Testis (tissue), 3 donors: ENCODE results near the gene CDYL2. TPM values are rescaled to one million over a fixed set of nuclear protein-coding genes. Genes with fewer than 3 reads are reported as not detected.

Source experiments
- DNase-seq: peaks from one replicate; pipeline ENCODE4 v3.0.0-alpha.2; 2019
- H3K27ac ChIP-seq, 2 donors: fragments of 200-600 bp; sonication (generic); one replicate each; pipeline ENCODE4 v1.5.1; 2019
- H3K27me3 ChIP-seq: fragments of 200-600 bp; sonication (generic); one replicate; pipeline ENCODE4 v1.5.1; 2019
- H3K36me3 ChIP-seq: fragments of 200-600 bp; sonication (generic); one replicate; pipeline ENCODE4 v1.5.1; 2017; ENCODE audit warnings: low read depth; ENCODE audit errors: missing control alignments
- H3K4me1 ChIP-seq: fragments of 200-600 bp; sonication (generic); one replicate; pipeline ENCODE4 v1.5.1; 2019
- H3K4me3 ChIP-seq, 2 donors: fragments of 200-600 bp; sonication (generic); one replicate each; pipeline ENCODE4 v1.5.1; 2017 to 2019
- H3K9me3 ChIP-seq: fragments of 200-600 bp; sonication (generic); one replicate; pipeline ENCODE4 v1.5.1; 2017
- CTCF ChIP-seq, 3 experiments: fragments of 450-650 bp in 2 of 3; fragments of 200-600 bp in 1 of 3; sonication (generic) in 1 of 3; IDR thresholded peaks; one replicate each; pipeline ENCODE4 v1.5.1; 2016 to 2019; ENCODE audit warnings: antibody characterized with exemption in 3 of 3, mild to moderate bottlenecking in 2 of 3, moderate library complexity in 1 of 3
- POLR2A ChIP-seq: fragments of 450-650 bp; IDR thresholded peaks from one replicate; pipeline ENCODE4 v1.6.1; 2017; ENCODE audit warnings: antibody characterized with exemption, mild to moderate bottlenecking, moderate library complexity
- WGBS, 2 donors: methylation state at CpG; one replicate each; pipeline ENCODE4 v1.1.5; 2018; 5-methylcytosine and 5-hydroxymethylcytosine counted together
- intact Hi-C: fragments of 100-400 bp; cut with DNase I; formaldehyde crosslinking; loops from one replicate; pipeline ENCODE4 v1.15.1; 2023; ENCODE audit warnings: low total_unique reads
- polyA plus RNA-seq: library from polyadenylated mRNA; stranded (reverse); fragments of 350-450 nt; fragmentation: Illumina TruSeq; extraction: RNeasy Lipid Tissue Mini Kit (QIAGEN cat#74804); gene quantifications from one replicate; pipeline ENCODE4 v1.2.3, GENCODE V29; 2014; ENCODE audit warnings: low read depth, low replicate concordance; ENCODE audit not compliant: insufficient read depth
- total RNA-seq, 2 donors: library from RNA; depleted of rRNA; stranded (reverse); fragments of >200 nt; gene quantifications; one replicate each; pipeline ENCODE4 v1.2.3, GENCODE V29; 2016

CDYL2 gene
- total and polyA plus RNA-seq, 3 donors from 2014 or later: 31.2 to 63.7 (median 60.4) TPM

GRCh38 chr16:80604600-80605355 is 199.6 kb downstream of the CDYL2 start:
- TF ChIP-seq CTCF (IDR thresholded peaks at IDR 0.05) (no peak), POLR2A (no peak)
- H3K4me3 ChIP-seq: no peak overlapping the region
- no peaks in the 10 kb centered on the region for H3K27me3 ChIP-seq
- intact Hi-C loops: no loop called here
- H3K4me1 ChIP-seq: no peaks in the 10 kb centered on the region
- no peaks in the 10 kb centered on the region for H3K36me3 ChIP-seq
- no peaks in the 10 kb centered on the region for H3K9me3 ChIP-seq
- H3K27ac ChIP-seq: no peak overlapping the region
- 91 to 96% methylated on average over 7 to 8 of the region's 8 CpGs for WGBS, 2 donors
- no peak for DNase-seq

- DNase-seq: no peak
- H3K27me3 ChIP-seq: no peaks in the 10 kb centered on the region
- no peaks in the 10 kb centered on the region for H3K36me3 ChIP-seq
- no peak overlapping the region for H3K4me3 ChIP-seq
- H3K9me3 ChIP-seq: no peaks in the 10 kb centered on the region
- intact Hi-C loops: no loop called here
- no peaks in the 10 kb centered on the region for H3K4me1 ChIP-seq
- no peak overlapping the region for H3K27ac ChIP-seq
- no peak for TF ChIP-seq CTCF (IDR thresholded peaks at IDR 0.05)
- no peak for TF ChIP-seq POLR2A
Observed at GRCh38 chr16:80602894-80603293, 201.5 kb downstream of the CDYL2 start.

- DNase-seq: no peak
- H3K4me3 ChIP-seq: no peak overlapping the region
- WGBS, 2 donors: 94 to 97% methylated on average over 4 of the region's 4 CpGs
- no peaks in the 10 kb centered on the region for H3K36me3 ChIP-seq
- H3K9me3 ChIP-seq: no peaks in the 10 kb centered on the region
- H3K4me1 ChIP-seq: no peaks in the 10 kb centered on the region
- no peak overlapping the region for H3K27ac ChIP-seq
- TF ChIP-seq CTCF (IDR thresholded peaks at IDR 0.05) (no peak), POLR2A (no peak)
- intact Hi-C loops: no loop called here
- H3K27me3 ChIP-seq: no peaks in the 10 kb centered on the region
Observed at GRCh38 chr16:80601182-80601581, 203.2 kb downstream of the CDYL2 start.

GRCh38 chr16:80599466-80599865 is 204.9 kb downstream of the CDYL2 start:
- no peak for DNase-seq
- H3K27ac ChIP-seq: no peak overlapping the region
- no peak for TF ChIP-seq CTCF (IDR thresholded peaks at IDR 0.05)
- TF ChIP-seq POLR2A: no peak
- no peaks in the 10 kb centered on the region for H3K36me3 ChIP-seq
- H3K27me3 ChIP-seq: no peaks in the 10 kb centered on the region
- no peaks in the 10 kb centered on the region for H3K4me1 ChIP-seq
- intact Hi-C loops: no loop called here
- no peaks in the 10 kb centered on the region for H3K9me3 ChIP-seq
- no peak overlapping the region for H3K4me3 ChIP-seq
- WGBS, 2 donors: 83 to 85% methylated on average over 3 of the region's 3 CpGs
